ENCODE measurements around the gene ZNF423.
"Not testable (repeated sequence)": the region's sequence is repeated elsewhere in the genome, so short reads cannot be mapped to it uniquely, and the experiment has no call there.

The ZNF423 gene

DNA sequence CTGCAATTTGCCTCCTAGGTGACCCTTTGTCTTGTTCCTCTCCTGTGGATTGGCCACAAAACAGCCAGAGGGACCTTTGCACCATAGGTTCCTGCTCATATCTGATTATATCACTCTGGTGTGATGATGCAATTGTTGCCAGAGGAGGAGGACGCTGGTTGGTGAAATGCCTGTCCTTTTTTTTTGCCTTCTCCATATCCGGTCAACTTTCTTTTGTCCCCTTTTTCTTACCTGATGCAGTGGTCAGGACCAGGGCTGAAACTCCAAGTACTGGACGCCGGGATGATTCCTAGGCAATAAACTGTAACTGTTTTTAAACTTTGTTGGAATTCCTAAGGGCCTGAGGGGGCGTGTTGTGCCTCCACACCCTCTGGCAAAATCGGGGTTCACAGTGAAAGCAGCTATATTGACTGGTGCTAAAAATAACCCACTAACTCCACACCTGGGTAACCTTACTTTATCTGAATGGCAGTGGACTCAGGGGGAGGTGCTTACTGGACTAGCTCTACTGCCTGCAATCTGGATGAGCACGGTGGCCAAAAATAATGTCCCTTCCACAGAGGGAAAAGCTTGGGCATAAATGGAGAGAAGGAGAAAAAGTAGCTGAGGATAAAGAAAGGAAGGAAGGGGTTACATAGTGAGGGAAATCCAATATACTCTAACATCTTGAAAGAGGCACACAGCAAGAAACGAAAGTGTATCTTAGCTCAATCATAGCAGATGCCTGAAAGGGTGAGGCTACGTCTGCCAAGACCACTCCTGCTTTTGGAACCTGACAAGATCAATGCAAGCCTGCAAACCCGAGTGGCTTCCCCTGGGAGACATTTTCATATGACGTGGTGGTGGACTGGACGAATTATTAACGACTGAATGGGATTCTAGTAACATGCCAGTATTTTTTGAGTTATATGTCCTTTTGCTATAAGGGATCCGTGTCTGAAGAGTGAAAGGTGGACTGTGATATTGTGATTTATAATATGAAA is 28.4 kb upstream of the ZNF423 start:
- TF ChIP-seq, protein P1, sequence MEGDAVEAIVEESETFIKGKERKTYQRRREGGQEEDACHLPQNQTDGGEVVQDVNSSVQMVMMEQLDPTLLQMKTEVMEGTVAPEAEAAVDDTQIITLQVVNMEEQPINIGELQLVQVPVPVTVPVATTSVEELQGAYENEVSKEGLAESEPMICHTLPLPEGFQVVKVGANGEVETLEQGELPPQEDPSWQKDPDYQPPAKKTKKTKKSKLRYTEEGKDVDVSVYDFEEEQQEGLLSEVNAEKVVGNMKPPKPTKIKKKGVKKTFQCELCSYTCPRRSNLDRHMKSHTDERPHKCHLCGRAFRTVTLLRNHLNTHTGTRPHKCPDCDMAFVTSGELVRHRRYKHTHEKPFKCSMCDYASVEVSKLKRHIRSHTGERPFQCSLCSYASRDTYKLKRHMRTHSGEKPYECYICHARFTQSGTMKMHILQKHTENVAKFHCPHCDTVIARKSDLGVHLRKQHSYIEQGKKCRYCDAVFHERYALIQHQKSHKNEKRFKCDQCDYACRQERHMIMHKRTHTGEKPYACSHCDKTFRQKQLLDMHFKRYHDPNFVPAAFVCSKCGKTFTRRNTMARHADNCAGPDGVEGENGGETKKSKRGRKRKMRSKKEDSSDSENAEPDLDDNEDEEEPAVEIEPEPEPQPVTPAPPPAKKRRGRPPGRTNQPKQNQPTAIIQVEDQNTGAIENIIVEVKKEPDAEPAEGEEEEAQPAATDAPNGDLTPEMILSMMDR (IDR thresholded peaks at IDR 0.05; ENCODE audit: low read depth, low read length): no peak
- H3K4me3 ChIP-seq (ENCODE audit: low read depth, low read length): no peak overlapping the region
- H3K9me3 ChIP-seq (ENCODE audit: severe bottlenecking): no peaks in the 10 kb centered on the region
- H3K27me3 ChIP-seq (ENCODE audit: insufficient read depth, low read depth, severe bottlenecking): no peaks in the 10 kb centered on the region
- no peak for DNase-seq
- no peaks in the 10 kb centered on the region for H3K36me3 ChIP-seq
- H3K27ac ChIP-seq: no peak overlapping the region

DNA sequence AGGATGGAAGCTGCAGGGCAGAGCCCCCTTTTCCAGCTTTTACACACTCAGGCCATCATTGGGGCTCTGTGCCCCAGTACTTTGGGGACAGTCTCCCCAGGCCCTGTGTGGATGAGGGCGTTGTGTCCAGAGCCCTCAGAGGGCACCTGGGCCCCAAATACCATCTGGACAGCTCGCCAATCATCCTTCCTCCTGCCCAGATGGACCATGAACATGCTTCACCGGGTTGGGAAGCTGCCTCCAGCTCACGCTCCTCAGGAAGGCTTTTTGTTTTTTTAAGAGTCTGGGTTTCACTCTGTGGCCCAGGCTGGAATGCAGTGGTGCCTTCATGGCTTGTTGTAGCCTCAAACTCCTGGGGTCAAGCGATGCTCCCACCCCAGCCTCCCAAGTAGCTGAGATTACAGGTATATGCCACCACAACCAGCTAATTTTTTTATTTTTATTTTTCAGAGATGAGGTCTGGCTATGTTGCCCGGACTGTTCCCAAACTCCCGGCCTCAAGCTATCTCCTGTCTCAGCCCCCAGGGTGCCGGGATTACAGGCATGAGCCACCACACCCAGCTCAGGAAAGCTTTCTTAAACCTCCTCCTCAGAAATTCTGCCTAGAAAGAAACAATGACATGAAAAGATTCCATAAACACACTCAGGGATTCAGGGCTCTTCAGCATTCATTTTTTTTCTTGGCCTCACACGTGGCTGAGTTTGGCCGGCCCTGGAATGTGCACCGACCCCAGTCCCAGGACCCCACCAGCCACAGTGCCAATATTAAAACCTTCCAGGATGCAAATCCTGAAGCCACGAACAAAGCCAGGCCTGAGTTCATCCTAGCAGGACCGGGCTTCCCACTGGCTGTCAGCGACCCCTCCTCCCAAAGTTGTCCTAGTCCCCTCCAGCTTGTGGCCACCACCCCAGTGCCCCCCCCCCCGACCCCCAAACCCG is 27.4 kb upstream of the ZNF423 start:
- no peaks in the 10 kb centered on the region for H3K9me3 ChIP-seq (ENCODE audit: severe bottlenecking)
- no peak overlapping the region; the same call in 1 of the 2 replicates for H3K27ac ChIP-seq
- H3K27me3 ChIP-seq (ENCODE audit: insufficient read depth, low read depth, severe bottlenecking): no peaks in the 10 kb centered on the region
- TF ChIP-seq, protein P1 (IDR thresholded peaks at IDR 0.05; ENCODE audit: low read depth, low read length): no peak
- no peak for DNase-seq
- H3K36me3 ChIP-seq: no peaks in the 10 kb centered on the region
- no peak overlapping the region for H3K4me3 ChIP-seq (ENCODE audit: low read depth, low read length)

DNA sequence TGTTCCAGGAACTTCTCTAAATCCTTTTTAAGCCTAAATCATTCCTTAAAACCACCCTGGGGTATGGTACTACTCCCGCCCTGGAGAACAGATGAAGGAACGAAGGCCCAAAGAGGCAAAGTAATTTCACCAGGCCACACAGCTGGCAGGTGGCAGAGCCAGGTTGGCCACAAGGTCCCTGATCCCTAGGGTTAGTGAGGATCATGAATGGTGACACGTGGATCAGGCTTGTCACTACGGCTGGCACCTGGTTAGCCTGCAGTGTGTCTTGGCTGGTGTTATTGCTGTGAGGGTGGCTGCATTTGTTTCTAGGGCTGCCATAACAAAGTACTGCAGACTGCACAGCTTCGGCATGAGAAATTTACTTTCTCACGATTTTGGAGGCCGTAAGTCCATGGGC is 26.0 kb upstream of the ZNF423 start:
- Histone ChIP-seq H3K36me3 (no peaks in the 10 kb centered on the region), H3K27me3 (ENCODE audit: insufficient read depth, low read depth, severe bottlenecking) (no peaks in the 10 kb centered on the region), H3K27ac (no peak overlapping the region), H3K4me3 (ENCODE audit: low read depth, low read length) (no peak overlapping the region), H3K9me3 (ENCODE audit: severe bottlenecking) (no peaks in the 10 kb centered on the region)
- no peak for DNase-seq
- TF ChIP-seq, protein P1 (IDR thresholded peaks at IDR 0.05; ENCODE audit: low read depth, low read length): no peak

- not testable (repeated sequence) for H3K9me3 ChIP-seq (ENCODE audit: severe bottlenecking); H3K27ac ChIP-seq; DNase-seq; H3K27me3 ChIP-seq (ENCODE audit: insufficient read depth, low read depth, severe bottlenecking); H3K4me3 ChIP-seq (ENCODE audit: low read depth, low read length); H3K36me3 ChIP-seq
Observed at GRCh38 chr16:49878540-49878939, 22.6 kb upstream of the ZNF423 start.

DNA sequence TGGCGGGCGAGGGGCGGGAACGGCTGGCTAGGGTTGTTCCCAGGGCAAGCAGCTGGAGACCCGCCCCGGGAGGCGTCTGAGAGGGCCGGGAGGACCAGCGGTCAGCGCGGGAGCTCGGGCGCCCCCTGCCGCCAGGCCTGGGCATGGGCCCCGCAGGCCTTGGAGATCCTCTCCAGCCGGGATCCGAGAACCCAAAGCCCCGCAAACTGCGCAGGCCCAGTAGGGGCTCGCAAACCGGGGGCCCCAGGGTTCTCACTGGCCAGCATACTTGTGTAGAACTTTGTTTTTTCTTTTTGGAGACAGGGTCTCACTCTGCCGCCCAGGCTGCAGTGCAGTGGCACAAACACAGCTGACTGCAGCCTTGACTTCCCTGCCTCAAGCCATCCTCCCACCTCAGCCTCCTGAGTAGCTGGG is 20.8 kb upstream of the ZNF423 start:
- DNase-seq: peak; percentile 74
- H3K36me3 ChIP-seq: no peaks in the 10 kb centered on the region
- H3K27ac ChIP-seq: no peak overlapping the region
- no peak overlapping the region; the same call in 1 of the 2 replicates for H3K4me3 ChIP-seq (ENCODE audit: low read depth, low read length)
- TF ChIP-seq, protein P1 (IDR thresholded peaks at IDR 0.05; ENCODE audit: low read depth, low read length): peak; percentile 91
- no peaks in the 10 kb centered on the region for H3K27me3 ChIP-seq (ENCODE audit: insufficient read depth, low read depth, severe bottlenecking)
- no peaks in the 10 kb centered on the region for H3K9me3 ChIP-seq (ENCODE audit: severe bottlenecking)
